ENCODE data around the gene ZAP70.

The ZAP70 gene

DNA sequence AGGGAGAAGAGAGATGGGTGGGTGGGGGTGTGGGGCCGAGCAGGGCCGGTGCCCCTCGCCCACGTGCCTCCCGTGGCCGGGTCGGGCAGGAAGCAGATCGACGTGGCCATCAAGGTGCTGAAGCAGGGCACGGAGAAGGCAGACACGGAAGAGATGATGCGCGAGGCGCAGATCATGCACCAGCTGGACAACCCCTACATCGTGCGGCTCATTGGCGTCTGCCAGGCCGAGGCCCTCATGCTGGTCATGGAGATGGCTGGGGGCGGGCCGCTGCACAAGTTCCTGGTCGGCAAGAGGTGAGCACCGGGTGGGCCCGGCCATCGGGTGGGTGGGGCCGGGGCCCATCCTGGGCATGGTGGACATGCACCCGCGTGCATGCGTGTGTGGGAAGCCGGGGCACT lies 21.8 kb downstream of the ZAP70 start:
- DNase-seq, result no peak

DNA sequence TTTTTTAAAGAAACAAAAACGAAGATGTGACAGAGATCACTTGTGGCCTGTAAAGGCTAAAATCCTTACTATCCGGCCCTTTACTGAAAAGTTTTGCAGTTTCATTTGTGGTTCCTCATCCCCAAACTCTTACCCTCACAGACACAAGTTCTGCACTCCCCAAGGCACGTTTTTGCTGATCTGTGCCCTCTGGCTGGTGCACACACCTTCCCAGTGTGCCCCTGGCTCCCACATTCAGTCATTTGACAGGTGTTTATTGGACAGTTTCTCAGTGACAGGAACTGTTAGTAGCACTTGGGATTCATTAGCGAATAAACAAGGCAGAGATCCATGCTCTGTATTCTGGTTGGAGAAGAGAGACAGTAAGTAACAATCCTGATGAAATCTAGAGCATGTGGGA lies 22.8 kb downstream of the ZAP70 start:
- DNase-seq, result no peak

DNA sequence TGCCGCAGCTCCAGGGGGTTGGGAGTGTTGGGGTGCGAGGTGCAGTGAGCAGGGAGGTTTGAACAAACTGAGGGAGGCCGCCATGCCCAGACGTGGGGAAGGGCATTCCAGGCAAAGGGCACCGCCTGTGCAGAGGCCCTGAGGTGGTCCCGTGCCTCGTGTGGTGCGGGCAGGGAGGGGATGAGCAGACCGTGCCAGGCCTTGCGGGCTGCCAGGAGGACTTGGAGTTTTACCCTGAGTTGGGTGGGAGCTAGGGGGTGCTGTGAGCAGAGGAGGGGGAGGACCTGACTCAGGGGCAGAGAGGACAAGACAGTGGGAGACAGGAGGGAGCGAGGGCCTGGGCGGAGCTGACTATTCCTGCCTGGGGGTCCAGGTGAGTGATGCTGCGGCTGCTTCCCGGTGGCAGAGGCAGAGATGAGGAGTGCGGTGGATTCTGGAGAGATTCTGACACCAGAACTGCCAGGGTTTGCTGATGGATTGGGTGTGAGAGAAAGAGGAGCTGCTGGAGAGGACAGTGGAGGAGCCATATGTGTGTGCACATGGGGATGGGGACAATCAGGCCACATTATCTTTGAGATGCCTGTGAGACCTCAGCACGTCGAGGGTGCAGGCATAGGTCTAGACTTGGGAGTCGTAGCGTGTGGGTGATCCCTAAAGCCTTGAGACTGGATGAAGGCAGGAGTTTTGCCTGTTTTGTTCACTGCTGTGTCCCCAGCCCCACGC lies 23.4 kb downstream of the ZAP70 start:
- DNase-seq, result no peak

DNA sequence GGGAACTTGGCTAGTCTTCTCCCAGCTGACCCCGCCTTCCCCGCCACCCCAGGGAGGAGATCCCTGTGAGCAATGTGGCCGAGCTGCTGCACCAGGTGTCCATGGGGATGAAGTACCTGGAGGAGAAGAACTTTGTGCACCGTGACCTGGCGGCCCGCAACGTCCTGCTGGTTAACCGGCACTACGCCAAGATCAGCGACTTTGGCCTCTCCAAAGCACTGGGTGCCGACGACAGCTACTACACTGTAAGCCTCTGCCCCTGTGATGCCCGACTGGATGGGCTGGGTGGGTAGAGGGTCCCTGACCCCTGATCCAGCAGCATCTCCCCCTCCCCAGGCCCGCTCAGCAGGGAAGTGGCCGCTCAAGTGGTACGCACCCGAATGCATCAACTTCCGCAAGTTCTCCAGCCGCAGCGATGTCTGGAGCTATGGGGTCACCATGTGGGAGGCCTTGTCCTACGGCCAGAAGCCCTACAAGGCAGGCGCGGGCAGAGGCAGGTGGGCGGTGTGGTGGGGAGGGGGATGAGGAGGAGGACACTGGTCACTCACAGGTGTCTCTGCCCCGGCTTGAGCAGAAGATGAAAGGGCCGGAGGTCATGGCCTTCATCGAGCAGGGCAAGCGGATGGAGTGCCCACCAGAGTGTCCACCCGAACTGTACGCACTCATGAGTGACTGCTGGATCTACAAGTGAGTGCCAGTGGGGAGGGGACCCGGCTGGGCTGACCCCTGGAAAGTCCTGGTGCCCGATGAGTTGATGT lies 24.2 kb downstream of the ZAP70 start:
- DNase-seq, result no peak

DNA sequence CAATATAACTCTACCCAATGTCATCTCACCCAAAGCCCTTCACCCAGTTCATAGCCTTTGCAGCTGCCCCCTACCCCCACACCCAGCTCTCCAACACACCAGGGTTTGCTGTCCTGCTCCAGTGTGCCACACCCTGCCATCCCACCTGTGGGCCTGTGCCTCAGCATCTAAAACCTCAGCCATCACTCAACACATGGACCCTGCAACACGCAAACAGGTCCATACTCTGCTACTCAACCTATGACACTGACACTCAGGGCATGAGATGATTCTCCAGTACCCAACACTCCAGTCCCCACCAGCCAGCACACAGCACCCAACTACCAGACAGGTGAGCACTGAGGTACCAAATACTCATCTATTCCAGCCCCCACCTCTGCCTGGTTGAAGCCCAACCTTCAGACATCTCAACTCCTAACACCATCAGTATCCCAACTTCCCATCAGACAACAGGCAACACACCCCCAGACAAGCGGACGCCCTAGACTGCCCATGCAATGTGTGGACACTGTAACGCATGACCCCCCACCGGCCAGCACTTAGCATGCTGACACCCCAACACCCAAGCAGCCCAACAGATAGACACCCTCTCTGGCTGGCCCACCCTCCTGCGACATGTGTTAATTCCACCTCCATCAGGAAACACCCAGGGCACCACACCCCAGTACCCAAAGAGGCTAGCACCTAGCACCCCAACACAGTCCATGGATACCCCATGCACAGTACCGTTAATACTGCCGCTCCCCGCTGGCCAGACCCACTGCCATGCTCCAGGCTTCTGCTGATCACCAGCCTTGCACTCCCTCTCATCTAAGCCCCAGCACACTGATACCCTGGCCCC lies 25.0 kb downstream of the ZAP70 start:
- DNase-seq, result no peak

DNA sequence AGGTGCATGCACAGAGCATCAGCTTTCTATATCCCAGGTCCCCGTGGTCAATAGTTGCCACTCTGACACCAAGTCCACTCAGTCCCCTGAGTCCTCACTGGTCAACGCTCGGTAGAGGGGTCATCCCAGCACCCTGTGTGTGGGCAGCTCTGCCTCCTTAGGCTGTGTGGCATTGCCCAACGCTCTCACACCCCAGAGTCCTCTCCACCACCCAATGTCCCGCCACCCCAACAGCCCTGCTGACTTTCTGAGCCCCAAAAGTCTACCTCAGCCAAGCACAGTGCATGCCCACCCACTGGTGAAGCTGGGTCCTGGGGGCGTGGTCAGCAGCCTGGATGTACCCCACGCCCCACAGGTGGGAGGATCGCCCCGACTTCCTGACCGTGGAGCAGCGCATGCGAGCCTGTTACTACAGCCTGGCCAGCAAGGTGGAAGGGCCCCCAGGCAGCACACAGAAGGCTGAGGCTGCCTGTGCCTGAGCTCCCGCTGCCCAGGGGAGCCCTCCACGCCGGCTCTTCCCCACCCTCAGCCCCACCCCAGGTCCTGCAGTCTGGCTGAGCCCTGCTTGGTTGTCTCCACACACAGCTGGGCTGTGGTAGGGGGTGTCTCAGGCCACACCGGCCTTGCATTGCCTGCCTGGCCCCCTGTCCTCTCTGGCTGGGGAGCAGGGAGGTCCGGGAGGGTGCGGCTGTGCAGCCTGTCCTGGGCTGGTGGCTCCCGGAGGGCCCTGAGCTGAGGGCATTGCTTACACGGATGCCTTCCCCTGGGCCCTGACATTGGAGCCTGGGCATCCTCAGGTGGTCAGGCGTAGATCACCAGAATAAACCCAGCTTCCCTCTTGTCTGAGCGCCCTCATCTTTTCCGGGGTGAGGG lies 25.9 kb downstream of the ZAP70 start:
- DNase-seq, result no peak

DNA sequence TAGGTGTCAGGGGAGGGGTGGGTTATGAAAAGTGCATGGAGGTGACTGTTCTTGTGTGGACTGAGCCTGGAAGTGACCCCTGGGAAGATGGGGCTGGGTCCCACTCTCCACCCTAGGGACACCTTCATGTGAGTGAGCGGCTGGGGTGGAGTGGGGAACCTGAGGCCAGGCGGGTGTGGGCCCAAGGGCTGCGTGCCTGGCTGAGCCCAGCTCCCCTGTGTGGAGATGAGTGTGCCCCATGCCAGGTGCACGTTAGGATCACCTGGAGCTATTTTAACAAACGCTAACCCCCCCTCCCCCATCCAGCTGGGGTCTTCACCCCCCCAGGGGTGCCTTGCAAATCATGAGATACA lies 26.5 kb downstream of the ZAP70 start:
- DNase-seq, result no peak

DNA sequence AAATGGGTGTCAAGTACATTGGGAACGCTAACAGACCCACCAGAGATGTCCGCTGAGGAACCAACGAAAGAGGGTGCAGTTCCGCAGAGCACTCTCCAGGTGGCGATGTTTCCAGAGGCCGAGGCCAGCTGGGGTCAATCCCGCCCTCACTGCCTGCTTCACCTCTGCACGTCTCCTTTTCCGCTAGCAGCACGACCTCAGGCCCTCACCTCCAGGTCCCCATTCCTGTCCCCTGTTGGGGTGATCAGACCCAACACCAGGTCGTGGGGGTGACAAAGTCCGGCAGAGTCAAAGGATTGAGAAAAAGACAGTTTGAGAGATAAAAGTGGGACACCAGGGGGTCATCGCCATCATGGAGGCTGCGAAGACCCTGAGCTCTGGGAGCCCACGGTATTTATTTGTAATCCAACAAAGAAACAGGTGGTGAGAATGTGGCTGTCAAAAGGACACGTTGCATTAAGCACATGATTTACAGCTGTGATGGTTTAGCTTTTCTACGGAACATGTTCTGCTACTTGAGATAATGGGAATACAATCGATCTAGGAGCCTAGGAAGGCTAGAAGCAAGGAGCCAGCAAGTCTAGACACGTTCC lies 27.3 kb downstream of the ZAP70 start:
- DNase-seq, result no peak

DNA sequence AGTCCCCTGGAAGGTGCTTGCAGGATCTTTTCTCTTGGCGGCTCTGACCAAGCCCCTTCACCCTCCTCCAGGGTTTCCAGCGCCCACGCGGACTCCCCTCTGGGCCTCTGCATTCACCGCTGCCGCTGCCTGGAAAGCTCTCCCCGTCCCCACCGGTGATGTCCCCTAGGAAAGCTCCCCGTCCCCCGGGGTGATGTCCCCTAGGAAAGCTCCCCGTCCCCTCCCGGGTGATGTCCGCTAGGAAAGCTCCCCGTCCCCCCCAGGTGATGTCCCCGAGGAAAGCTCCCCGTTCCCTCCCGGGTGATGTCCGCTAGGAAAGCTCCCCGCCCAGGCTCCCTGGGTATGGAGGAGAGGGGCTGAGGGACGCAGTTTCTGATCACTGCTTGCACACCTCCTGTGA lies 27.9 kb downstream of the ZAP70 start:
- DNase-seq, result no peak

DNA sequence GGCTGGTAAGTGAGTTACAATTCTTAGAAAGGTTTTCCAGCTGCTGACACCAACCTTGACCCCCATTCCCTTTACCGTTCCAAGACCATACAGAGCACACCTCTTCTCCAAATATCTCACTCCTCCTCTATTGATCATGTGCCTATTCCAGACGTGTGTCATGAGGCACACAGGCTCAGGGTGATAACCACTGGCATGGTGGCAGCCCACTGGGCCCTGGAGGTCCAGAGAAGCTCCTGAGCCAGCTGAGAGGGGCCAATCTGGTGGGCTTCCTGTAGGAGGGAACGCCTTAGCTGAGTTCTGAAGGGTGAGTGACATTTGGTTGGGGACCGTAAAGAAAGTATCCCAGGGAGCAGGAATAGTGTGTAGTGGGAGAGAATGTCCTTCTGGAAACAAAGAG lies 28.3 kb downstream of the ZAP70 start:
- no peak for DNase-seq

DNA sequence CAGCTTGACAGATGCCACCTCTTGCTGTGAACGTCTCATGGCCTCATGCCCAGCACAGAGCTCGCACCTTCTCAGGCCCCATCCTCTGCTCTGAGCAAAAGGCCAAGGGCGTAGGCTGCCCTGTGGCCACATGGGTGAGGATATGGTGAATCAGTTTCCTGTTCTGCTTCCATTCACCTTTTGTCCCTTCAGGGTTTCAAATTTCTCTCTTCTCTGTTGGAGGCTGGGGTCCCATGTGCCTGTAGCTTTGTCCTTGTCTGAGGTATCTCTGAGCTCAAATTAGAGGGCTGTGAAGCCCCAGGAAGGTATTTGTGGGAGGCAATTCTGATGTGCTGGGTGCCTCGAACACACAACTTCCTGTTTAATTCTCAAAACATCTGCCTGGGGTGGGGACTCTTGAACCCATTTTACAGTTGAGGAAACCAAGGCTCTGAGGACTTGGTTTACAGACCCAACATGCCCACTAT lies 29.0 kb downstream of the ZAP70 start:
- DNase-seq, result no peak

DNA sequence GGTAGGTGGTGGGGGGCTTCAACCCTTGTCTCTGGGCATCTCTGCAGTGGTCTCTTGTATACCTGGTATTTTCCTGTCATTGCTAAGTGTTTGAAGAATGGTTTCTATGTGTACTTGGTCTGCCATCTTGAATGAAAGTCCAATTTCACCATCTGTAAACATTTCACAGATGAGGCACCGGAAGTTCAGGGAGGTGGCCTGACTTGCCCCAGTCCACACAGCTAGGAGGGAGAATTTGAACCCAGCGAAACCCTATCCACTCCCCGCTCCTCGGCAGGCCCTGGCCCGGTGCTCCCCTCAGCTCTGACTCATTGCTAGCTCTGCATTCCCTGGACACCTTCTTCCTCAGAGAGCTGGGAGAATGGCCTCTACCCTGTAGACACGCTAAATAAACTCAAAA lies 30.5 kb downstream of the ZAP70 start:
- DNase-seq, result no peak

DNA sequence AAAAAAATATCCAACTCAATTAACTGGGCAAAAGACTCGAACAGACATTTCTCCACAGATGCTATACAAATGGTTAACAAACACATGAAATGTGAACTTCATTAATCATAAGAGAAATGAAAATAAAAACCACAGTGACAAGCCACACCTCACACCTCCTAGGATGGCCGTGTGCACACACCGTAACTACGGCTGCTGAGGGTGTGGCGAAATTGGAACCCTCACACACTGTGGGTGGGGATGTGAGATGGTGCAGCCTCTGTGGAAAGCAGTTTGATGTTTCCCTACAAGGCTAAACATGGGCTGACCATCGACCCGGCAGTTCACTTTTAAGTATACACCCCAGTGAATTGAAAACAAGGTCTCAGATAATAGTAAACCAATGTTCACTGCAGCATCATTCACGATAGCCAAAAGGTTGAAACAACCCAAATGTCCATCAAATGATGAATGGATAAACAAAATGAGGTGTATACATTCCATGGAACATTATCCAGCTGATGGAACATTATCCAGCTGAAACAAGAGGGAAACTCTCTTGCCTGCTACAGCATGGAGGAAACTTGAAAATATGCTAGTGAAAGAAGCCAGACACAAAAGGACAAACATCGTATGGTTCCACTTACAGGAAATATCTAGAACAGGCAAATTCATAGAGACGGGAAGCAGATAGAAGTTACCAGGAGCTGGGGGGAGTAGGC lies 32.2 kb downstream of the ZAP70 start:
- DNase-seq, result no peak

DNA sequence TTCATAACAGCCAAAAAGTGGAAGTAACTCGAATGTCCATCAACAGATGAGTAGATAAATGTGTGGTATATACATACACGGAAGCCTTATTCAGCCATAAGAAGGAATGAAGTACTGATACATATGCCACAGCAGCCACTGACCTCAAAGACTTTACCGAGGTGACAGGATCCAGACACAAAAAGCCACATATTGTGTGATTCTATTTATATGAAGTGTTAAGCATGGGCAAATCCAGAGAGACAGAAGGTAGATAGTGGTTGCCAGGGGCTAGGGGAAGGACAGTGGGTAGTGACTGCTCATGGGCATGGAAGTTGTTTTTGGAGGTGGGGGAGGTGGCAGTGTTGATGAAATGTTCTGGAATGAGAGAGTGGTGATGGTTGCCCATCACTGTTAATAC lies 33.9 kb downstream of the ZAP70 start:
- no peak for DNase-seq

DNA sequence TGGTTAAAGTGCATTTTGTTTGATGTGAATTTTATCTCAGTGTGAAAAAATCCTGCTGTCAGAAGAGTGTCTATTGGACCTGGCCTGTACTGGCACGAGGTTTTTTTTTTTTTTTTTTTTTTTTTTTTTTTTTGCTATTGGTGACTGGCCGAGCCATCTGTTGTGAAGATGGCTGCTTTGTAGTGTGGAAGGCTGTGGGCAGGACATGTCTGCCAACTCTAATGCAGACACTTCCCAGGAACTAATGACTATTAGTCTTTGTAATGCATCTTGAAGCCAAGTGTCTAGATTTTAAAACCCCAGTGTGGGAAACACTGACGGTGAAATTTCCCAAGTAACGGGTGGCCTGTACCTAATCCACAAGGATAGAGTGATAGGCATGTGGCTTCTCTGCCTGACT lies 34.3 kb downstream of the ZAP70 start:
- no peak for DNase-seq

DNA sequence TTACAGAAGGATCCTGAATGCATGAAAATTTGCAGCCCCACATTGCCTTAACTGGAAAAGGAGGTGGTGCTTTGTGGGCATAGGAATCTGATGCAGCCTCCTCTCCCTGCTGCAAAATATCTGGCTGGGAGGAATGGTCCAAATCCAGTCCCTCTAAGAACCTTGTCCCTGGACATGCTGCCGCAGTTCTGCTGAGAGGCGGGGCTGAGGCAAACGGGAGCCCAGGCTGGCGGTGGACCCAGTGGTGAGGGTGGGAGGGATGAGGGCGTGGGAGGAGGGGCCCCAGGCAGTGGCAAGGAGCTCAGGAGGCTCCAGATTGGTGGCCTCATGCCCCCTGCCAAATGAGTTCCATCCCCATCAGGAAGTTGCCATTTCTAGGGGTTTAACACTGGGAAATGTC lies 36.2 kb downstream of the ZAP70 start:
- DNase-seq, result no peak

DNA sequence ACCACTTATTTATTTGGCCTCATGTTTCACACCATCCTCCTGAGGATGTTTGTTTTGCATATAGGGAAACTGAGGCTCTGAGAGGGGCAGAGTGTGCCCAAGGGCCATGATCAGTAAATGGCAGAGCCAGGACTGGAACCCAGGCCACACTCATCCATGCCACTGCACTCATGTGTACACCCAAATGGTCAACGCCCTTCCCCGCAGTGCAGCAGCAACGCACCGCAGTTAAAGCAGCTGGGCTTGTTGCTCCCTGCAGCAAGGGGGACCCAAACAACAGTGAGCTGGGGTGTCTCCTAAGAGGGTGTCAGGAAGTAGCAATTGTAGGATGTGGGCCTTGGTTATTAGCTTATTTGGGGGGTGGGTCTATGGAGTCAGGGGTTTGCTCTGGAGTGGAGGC lies 36.6 kb downstream of the ZAP70 start:
- no peak for DNase-seq

DNA sequence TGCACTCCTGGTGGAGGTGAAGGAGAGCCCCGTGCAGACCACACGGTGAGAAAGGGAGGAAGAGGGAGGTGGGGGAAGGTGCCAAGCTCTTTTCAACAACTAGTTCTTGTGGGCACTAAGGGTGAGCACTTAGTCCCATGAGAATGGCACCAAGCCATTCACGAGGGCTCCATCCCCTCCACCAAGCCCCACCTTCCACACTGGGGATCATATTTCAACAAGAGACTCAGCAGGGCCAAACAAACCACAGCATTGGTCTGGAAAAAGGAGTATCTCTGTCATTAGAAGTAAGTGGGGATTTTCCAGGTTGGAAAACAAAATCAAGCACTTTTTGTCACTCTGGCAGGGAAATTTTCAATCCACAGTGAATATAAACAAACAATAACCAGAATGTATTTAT lies 38.4 kb downstream of the ZAP70 start:
- no peak for DNase-seq

DNA sequence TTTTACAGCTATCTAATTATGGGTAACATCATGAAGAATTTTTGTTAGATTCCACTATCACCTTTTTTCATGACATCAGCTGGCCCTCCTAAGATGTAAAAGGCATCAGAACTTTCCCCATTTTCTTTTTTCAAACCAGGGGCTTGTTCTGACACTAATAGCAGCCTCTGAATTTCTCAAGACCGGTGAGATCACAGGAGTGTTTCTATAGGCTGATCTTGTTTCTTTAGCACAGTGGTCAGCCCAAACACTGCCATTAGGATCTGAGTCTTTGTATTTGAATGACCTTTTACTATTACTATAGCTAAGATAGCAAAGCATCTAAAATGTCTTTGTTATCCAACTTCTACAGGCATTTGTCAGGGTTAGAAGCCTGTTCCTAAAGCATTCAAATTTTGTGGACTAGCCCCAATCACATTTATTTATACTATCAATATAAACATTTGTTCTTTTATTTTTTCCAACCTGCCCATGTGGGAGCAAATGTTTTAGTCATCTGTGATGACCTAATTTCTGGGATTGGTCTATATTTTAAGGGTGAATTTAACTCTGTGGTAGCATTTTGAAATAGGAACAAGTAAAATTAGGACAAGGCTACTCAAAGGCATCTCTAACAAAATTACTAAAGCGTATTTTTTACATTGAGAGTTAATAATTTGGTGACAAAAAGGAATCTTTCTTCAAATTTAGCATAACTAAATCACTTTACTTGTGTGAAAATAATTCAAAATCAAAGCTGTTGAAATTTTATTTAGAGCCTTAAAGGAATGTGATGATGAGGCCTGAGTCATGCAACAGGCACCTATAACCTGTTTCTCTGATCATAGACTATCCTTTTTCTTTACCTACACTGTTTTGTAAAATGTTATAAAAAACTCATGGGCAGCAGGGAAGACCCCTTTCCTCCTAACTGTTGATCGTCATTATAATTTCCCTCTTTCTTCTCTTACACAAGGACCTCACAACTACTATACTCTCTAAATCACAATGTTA lies 39.3 kb downstream of the ZAP70 start:
- DNase-seq, result no peak

DNA sequence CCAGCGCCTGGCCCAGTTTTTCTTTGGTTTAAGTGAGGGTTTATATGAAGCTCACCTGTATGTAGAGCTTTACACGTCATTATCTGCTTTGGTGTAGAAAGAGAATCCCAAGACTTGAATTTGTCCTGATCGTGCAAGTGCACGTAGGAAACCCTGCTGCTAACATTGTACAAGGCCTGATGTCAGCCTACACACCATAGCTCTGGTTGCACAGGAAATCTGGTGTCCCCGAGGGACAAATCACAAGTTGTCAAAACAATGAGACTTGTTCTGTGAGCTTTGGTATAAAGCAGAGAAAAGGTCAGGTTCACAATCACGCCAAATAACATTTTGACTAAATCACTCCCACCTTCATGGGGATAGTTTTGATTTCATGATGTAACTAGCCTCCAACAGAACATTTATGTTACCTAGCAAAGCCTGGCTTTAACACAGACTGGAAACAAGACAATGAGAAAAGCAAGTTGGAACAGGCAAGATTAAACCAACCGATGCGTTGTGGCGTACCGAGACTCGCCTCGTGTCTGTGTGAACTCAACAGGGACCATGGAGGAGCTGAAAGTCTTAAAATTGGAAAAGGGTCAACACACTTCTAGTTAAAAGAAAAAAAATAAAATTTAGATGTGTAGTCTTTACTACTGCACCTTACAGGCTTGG lies 41.4 kb downstream of the ZAP70 start:
- no peak for DNase-seq
